Activated CD4-positive, alpha-beta T cell treated with anti-CD3 and anti-CD28 coated beads for 36 hours (primary cell): ENCODE data around the gene PTPN14. TPM values are rescaled to one million over a fixed set of nuclear protein-coding genes. Genes with fewer than 3 reads are reported as not detected.
A peak's percentile ranks its signal among the peaks of the same experiment; 100 is the strongest.

Experiments used
- ATAC-seq: fragments of 200-7000 bp; cut with Tn5 transposase; one replicate; pipeline ENCODE4 v1.10.0; 2021; ENCODE audit warnings: mild to moderate bottlenecking, moderate library complexity
- CTCF ChIA-PET: fragments of 350-600 bp; sonication (Branson Sonifier 250); formaldehyde crosslinking; loops from one replicate; lab custom pipeline; 2021; ENCODE audit warnings: antibody characterized with exemption; lab: Charles Lee
- POLR2A ChIA-PET: fragments of 350-600 bp; sonication (Branson Sonifier 250); formaldehyde crosslinking; loops from one replicate; lab custom pipeline; 2021; ENCODE audit warnings: antibody characterized with exemption, inconsistent platforms; lab: Charles Lee
- DNase-seq: peaks from one replicate; pipeline ENCODE4 v3.0.0-alpha.2; 2020
- H3K27ac Mint-ChIP-seq: one replicate; pipeline ENCODE4 v1.8.0; 2021; ENCODE audit warnings: mixed read lengths
- H3K27me3 Mint-ChIP-seq: one replicate; pipeline ENCODE4 v1.8.0; 2021; ENCODE audit warnings: mixed read lengths
- H3K36me3 Mint-ChIP-seq: one replicate; pipeline ENCODE4 v1.8.0; 2021; ENCODE audit warnings: low read depth, mixed read lengths
- H3K4me1 Mint-ChIP-seq: one replicate; pipeline ENCODE4 v1.8.0; 2021; ENCODE audit warnings: mixed read lengths
- H3K4me3 Mint-ChIP-seq: one replicate; pipeline ENCODE4 v1.8.0; 2021; ENCODE audit warnings: mild to moderate bottlenecking, moderate library complexity, mixed read lengths
- H3K9me3 Mint-ChIP-seq: one replicate; pipeline ENCODE4 v1.8.0; 2021; ENCODE audit warnings: low read depth, mixed read lengths
- intact Hi-C, 2 experiments: fragments of 100-400 bp; cut with DNase I in 1 of 2; cut with micrococcal nuclease in 1 of 2; formaldehyde crosslinking; loops; one replicate each; pipeline versions ENCODE4 v1.14.2 to v1.15.1; 2022 to 2024; cut with DNase I, micrococcal nuclease
- total RNA-seq, 2 experiments: library from RNA; stranded (reverse); gene quantifications; one replicate each; pipeline ENCODE4 v1.2.3, GENCODE V29; 2021

Gene PTPN14
- total RNA-seq, 2 experiments from 2014 or later, result 4.1 to 4.3 TPM

- Mint-ChIP-seq H3K9me3 (no peaks in the 10 kb centered on the region), H3K36me3 (peaks cover 20% of the 10 kb centered on the region), H3K4me1 (peaks cover 3% of the 10 kb centered on the region), H3K27me3 (no peaks in the 10 kb centered on the region), H3K27ac (peak overlapping the region; percentile 4), H3K4me3 (no peak overlapping the region)
- intact Hi-C loops, result no loop called here
- CTCF ChIA-PET, result interaction anchor here (0.6 to 11.8 kb wide), 20 partner anchors 11 to 1205 kb away, joined by 3 to 342 read pairs (median 4); no protein-coding TSS in a partner anchor
- DNase-seq, result no peak
- ATAC-seq, result no peak
- POLR2A ChIA-PET, result no interaction called here
These were observed 223.9 kb downstream of the PTPN14 start for GRCh38 chr1:214327514-214327913.

GRCh38 chr1:214326406-214326805, 225.0 kb downstream of the PTPN14 start:
- POLR2A ChIA-PET, result no interaction called here
- Mint-ChIP-seq H3K4me1 (peaks cover 6% of the 10 kb centered on the region), H3K4me3 (no peak overlapping the region), H3K27me3 (no peaks in the 10 kb centered on the region), H3K36me3 (peaks cover 26% of the 10 kb centered on the region), H3K27ac (no peak overlapping the region), H3K9me3 (no peaks in the 10 kb centered on the region)
- CTCF ChIA-PET, result interaction anchor here (0.5 to 11.8 kb wide), 8 partner anchors 10 to 1204 kb away, joined by 3 to 342 read pairs (median 14); no protein-coding TSS in a partner anchor
- intact Hi-C loops, result no loop called here
- no peak for DNase-seq
- no peak for ATAC-seq

GRCh38 chr1:214324896-214325800, 226.3 kb downstream of the PTPN14 start:
- intact Hi-C loops, result no loop called here
- DNase-seq (no peak), ATAC-seq (no peak)
- no peaks in the 10 kb centered on the region for H3K9me3 Mint-ChIP-seq
- H3K27ac Mint-ChIP-seq, result peak overlapping the region; percentile 19
- no peak overlapping the region for H3K4me3 Mint-ChIP-seq
- no peaks in the 10 kb centered on the region for H3K27me3 Mint-ChIP-seq
- H3K4me1 Mint-ChIP-seq, result peaks cover 6% of the 10 kb centered on the region
- peaks cover 29% of the 10 kb centered on the region for H3K36me3 Mint-ChIP-seq
- ChIA-PET POLR2A (no interaction called here), CTCF (interaction anchor here (0.6 to 11.8 kb wide), 7 partner anchors 8 to 1202 kb away, joined by 3 to 342 read pairs (median 4); no protein-coding TSS in a partner anchor)

- POLR2A ChIA-PET, result no interaction called here
- H3K27me3 Mint-ChIP-seq, result no peaks in the 10 kb centered on the region
- CTCF ChIA-PET, result interaction anchor here (0.8 to 12.5 kb wide), 2 partner anchors 8 to 61 kb away, joined by 4 to 108 read pairs; no protein-coding TSS in a partner anchor
- no peak overlapping the region for H3K4me3 Mint-ChIP-seq
- no peaks in the 10 kb centered on the region for H3K9me3 Mint-ChIP-seq
- peak; percentile 42 for ATAC-seq
- no peak overlapping the region for H3K27ac Mint-ChIP-seq
- no peak for DNase-seq
- H3K4me1 Mint-ChIP-seq, result peaks cover 4% of the 10 kb centered on the region
- H3K36me3 Mint-ChIP-seq, result peaks cover 37% of the 10 kb centered on the region
- intact Hi-C loops, result no loop called here
These were observed 229.5 kb downstream of the PTPN14 start for GRCh38 chr1:214321705-214322453.

GRCh38 chr1:214319938-214320337, 231.5 kb downstream of the PTPN14 start:
- H3K9me3 Mint-ChIP-seq, result no peaks in the 10 kb centered on the region
- POLR2A ChIA-PET, result no interaction called here
- no peaks in the 10 kb centered on the region for H3K27me3 Mint-ChIP-seq
- CTCF ChIA-PET, result interaction anchor here (12.5 kb wide), 1 partner anchor 10 kb away, joined by 108 read pairs; no protein-coding TSS in a partner anchor
- no peak for DNase-seq
- intact Hi-C loops, result no loop called here
- H3K36me3 Mint-ChIP-seq, result peaks cover 41% of the 10 kb centered on the region
- H3K4me1 Mint-ChIP-seq, result peaks cover 9% of the 10 kb centered on the region
- no peak for ATAC-seq
- peak overlapping the region; percentile 47 for H3K27ac Mint-ChIP-seq
- no peak overlapping the region for H3K4me3 Mint-ChIP-seq

- Mint-ChIP-seq H3K9me3 (no peaks in the 10 kb centered on the region), H3K36me3 (peaks cover 41% of the 10 kb centered on the region), H3K27me3 (no peaks in the 10 kb centered on the region), H3K4me3 (no peak overlapping the region), H3K27ac (no peak overlapping the region), H3K4me1 (peaks cover 9% of the 10 kb centered on the region)
- CTCF ChIA-PET, result interaction anchor here (4.1 to 12.5 kb wide), 2 partner anchors 11 to 58 kb away, joined by 18 to 108 read pairs; no protein-coding TSS in a partner anchor
- ATAC-seq (no peak), DNase-seq (no peak)
- POLR2A ChIA-PET, result no interaction called here
- intact Hi-C loops, result no loop called here
These were observed 232.3 kb downstream of the PTPN14 start for GRCh38 chr1:214318956-214319736.

GRCh38 chr1:214318356-214318755, 233.0 kb downstream of the PTPN14 start:
- intact Hi-C loops, result no loop called here
- ATAC-seq (no peak), DNase-seq (no peak)
- Mint-ChIP-seq H3K4me3 (no peak overlapping the region), H3K36me3 (peaks cover 41% of the 10 kb centered on the region), H3K27ac (no peak overlapping the region), H3K4me1 (peaks cover 9% of the 10 kb centered on the region), H3K27me3 (no peaks in the 10 kb centered on the region), H3K9me3 (no peaks in the 10 kb centered on the region)
- ChIA-PET CTCF (interaction anchor here (0.6 to 12.5 kb wide), 4 partner anchors 12 to 104 kb away, joined by 4 to 108 read pairs (median 11); no protein-coding TSS in a partner anchor), POLR2A (no interaction called here)

- H3K36me3 Mint-ChIP-seq, result peaks cover 40% of the 10 kb centered on the region
- intact Hi-C loops, result no loop called here
- DNase-seq (no peak), ATAC-seq (no peak)
- H3K9me3 Mint-ChIP-seq, result no peaks in the 10 kb centered on the region
- no peak overlapping the region for H3K27ac Mint-ChIP-seq
- ChIA-PET POLR2A (no interaction called here), CTCF (interaction anchor here (0.6 to 12.5 kb wide), 6 partner anchors 12 to 268 kb away, joined by 3 to 108 read pairs (median 4); no protein-coding TSS in a partner anchor)
- H3K4me1 Mint-ChIP-seq, result peaks cover 9% of the 10 kb centered on the region
- H3K4me3 Mint-ChIP-seq, result no peak overlapping the region
- H3K27me3 Mint-ChIP-seq, result no peaks in the 10 kb centered on the region
These were observed 233.7 kb downstream of the PTPN14 start for GRCh38 chr1:214317734-214318133.

- Mint-ChIP-seq H3K27me3 (no peaks in the 10 kb centered on the region), H3K36me3 (peaks cover 35% of the 10 kb centered on the region), H3K4me1 (peaks cover 9% of the 10 kb centered on the region), H3K27ac (no peak overlapping the region), H3K4me3 (no peak overlapping the region), H3K9me3 (no peaks in the 10 kb centered on the region)
- ATAC-seq (no peak), DNase-seq (no peak)
- intact Hi-C loops, result no loop called here
- ChIA-PET POLR2A (no interaction called here), CTCF (interaction anchor here (0.7 to 12.5 kb wide), 5 partner anchors 13 to 268 kb away, joined by 3 to 108 read pairs (median 4); no protein-coding TSS in a partner anchor)
These were observed 234.1 kb downstream of the PTPN14 start for GRCh38 chr1:214317300-214317699.

- DNase-seq (no peak), ATAC-seq (no peak)
- H3K27me3 Mint-ChIP-seq, result no peaks in the 10 kb centered on the region
- no peak overlapping the region for H3K4me3 Mint-ChIP-seq
- peaks cover 30% of the 10 kb centered on the region for H3K36me3 Mint-ChIP-seq
- no peaks in the 10 kb centered on the region for H3K9me3 Mint-ChIP-seq
- ChIA-PET POLR2A (no interaction called here), CTCF (interaction anchor here (1.5 to 12.5 kb wide), 3 partner anchors 13 to 102 kb away, joined by 4 to 108 read pairs (median 18); no protein-coding TSS in a partner anchor)
- intact Hi-C loops, result no loop called here
- no peak overlapping the region for H3K27ac Mint-ChIP-seq
- H3K4me1 Mint-ChIP-seq, result peaks cover 6% of the 10 kb centered on the region
These were observed 234.8 kb downstream of the PTPN14 start for GRCh38 chr1:214316593-214316992.
